Activated CD8-positive, alpha-beta T cell treated with anti-CD3 and anti-CD28 coated beads for 36 hours (primary cell): ENCODE data around the gene ZFAND4. TPM values are rescaled to one million over a fixed set of nuclear protein-coding genes. Genes with fewer than 3 reads are reported as not detected.

Source experiments
- ATAC-seq: fragments of 200-7000 bp; cut with Tn5 transposase; one replicate; pipeline ENCODE4 v1.10.0; 2021; ENCODE audit warnings: mild to moderate bottlenecking, moderate library complexity
- CTCF ChIA-PET: fragments of 350-600 bp; sonication (Branson Sonifier 250); formaldehyde crosslinking; loops from one replicate; lab custom pipeline; 2021; ENCODE audit warnings: antibody characterized with exemption; lab: Charles Lee
- POLR2A ChIA-PET: fragments of 350-600 bp; sonication (Branson Sonifier 250); formaldehyde crosslinking; loops from one replicate; lab custom pipeline; 2021; ENCODE audit warnings: antibody characterized with exemption; lab: Charles Lee
- DNase-seq: peaks from one replicate; pipeline ENCODE4 v3.0.0-alpha.2; 2020
- H3K27ac Mint-ChIP-seq: one replicate; pipeline ENCODE4 v1.8.0; 2021; ENCODE audit warnings: mild to moderate bottlenecking, mixed read lengths
- H3K27me3 Mint-ChIP-seq: one replicate; pipeline ENCODE4 v1.8.0; 2021; ENCODE audit warnings: mixed read lengths
- H3K36me3 Mint-ChIP-seq: one replicate; pipeline ENCODE4 v1.8.0; 2021; ENCODE audit warnings: low read depth, mixed read lengths
- H3K4me1 Mint-ChIP-seq: one replicate; pipeline ENCODE4 v1.8.0; 2021; ENCODE audit warnings: low read depth, mixed read lengths
- H3K4me3 Mint-ChIP-seq: one replicate; pipeline ENCODE4 v1.8.0; 2021; ENCODE audit warnings: mild to moderate bottlenecking, moderate library complexity, mixed read lengths
- H3K9me3 Mint-ChIP-seq: one replicate; pipeline ENCODE4 v1.8.0; 2021; ENCODE audit warnings: mixed read lengths
- CTCF ChIP-seq: fragments of 200-600 bp; IDR thresholded peaks from one replicate; pipeline ENCODE4 v1.8.0; 2022; ENCODE audit warnings: antibody characterized with exemption, mild to moderate bottlenecking
- intact Hi-C: fragments of 100-400 bp; cut with micrococcal nuclease; formaldehyde crosslinking; loops from one replicate; pipeline ENCODE4 v1.10.0; 2022
- total RNA-seq, 2 experiments: library from RNA; stranded (reverse); gene quantifications; one replicate each; pipeline ENCODE4 v1.2.3, GENCODE V29; 2021

ZFAND4 gene
- total RNA-seq, 2 experiments from 2014 or later = 11.5 to 13.5 TPM

- ChIA-PET CTCF (interaction anchor here (1.1 kb wide), 2 partner anchors 13 to 130 kb away, joined by 3 to 4 read pairs; no protein-coding TSS in a partner anchor), POLR2A (interaction anchor here (1.8 kb wide), 1 partner anchor 13 kb away, joined by 6 read pairs; no protein-coding TSS in a partner anchor)
- H3K4me3 Mint-ChIP-seq = peak overlapping the region; percentile 81
- no peak for TF ChIP-seq CTCF
- intact Hi-C loops = no loop called here
- DNase-seq = peak; percentile 92
- H3K9me3 Mint-ChIP-seq = peaks cover 4% of the 10 kb centered on the region
- peaks cover 13% of the 10 kb centered on the region for H3K36me3 Mint-ChIP-seq
- ATAC-seq = peak; percentile 89
- peak overlapping the region; percentile 65 for H3K27ac Mint-ChIP-seq
- H3K4me1 Mint-ChIP-seq = peaks cover 30% of the 10 kb centered on the region
- H3K27me3 Mint-ChIP-seq = peaks cover 5% of the 10 kb centered on the region
These were observed 78.1 kb downstream of the ZFAND4 start for GRCh38 chr10:45594276-45595157.

GRCh38 chr10:45593938-45594275 lies 78.7 kb downstream of the ZFAND4 start:
- Mint-ChIP-seq H3K27me3 (no peaks in the 10 kb centered on the region), H3K27ac (peak overlapping the region; percentile 65), H3K4me1 (peaks cover 30% of the 10 kb centered on the region), H3K4me3 (peak overlapping the region; percentile 81), H3K9me3 (peaks cover 1% of the 10 kb centered on the region), H3K36me3 (peaks cover 16% of the 10 kb centered on the region)
- no peak for ATAC-seq
- TF ChIP-seq CTCF = no peak
- CTCF ChIA-PET = interaction anchor here (1.1 kb wide), 2 partner anchors 13 to 130 kb away, joined by 3 to 4 read pairs; no protein-coding TSS in a partner anchor
- POLR2A ChIA-PET = interaction anchor here (1.8 kb wide), 1 partner anchor 12 kb away, joined by 6 read pairs; no protein-coding TSS in a partner anchor
- intact Hi-C loops = no loop called here
- no peak for DNase-seq

GRCh38 chr10:45592926-45593325 lies 79.6 kb downstream of the ZFAND4 start:
- no peak for TF ChIP-seq CTCF
- ChIA-PET CTCF (interaction anchor here (0.7 to 1.1 kb wide), 4 partner anchors 12 to 129 kb away, joined by 3 to 4 read pairs (median 3); no protein-coding TSS in a partner anchor), POLR2A (no interaction called here)
- peaks cover 1% of the 10 kb centered on the region for H3K9me3 Mint-ChIP-seq
- peaks cover 30% of the 10 kb centered on the region for H3K4me1 Mint-ChIP-seq
- intact Hi-C loops = no loop called here
- ATAC-seq (no peak), DNase-seq (no peak)
- peaks cover 16% of the 10 kb centered on the region for H3K36me3 Mint-ChIP-seq
- H3K27ac Mint-ChIP-seq = no peak overlapping the region
- no peaks in the 10 kb centered on the region for H3K27me3 Mint-ChIP-seq
- H3K4me3 Mint-ChIP-seq = peak overlapping the region; percentile 81

GRCh38 chr10:45592432-45592831 lies 80.1 kb downstream of the ZFAND4 start:
- no peaks in the 10 kb centered on the region for H3K27me3 Mint-ChIP-seq
- peaks cover 30% of the 10 kb centered on the region for H3K4me1 Mint-ChIP-seq
- no peak for TF ChIP-seq CTCF
- H3K36me3 Mint-ChIP-seq = peaks cover 16% of the 10 kb centered on the region
- H3K9me3 Mint-ChIP-seq = peaks cover 1% of the 10 kb centered on the region
- ChIA-PET CTCF (interaction anchor here (0.7 to 1.0 kb wide), 3 partner anchors 12 to 125 kb away, joined by 3 read pairs; no protein-coding TSS in a partner anchor), POLR2A (no interaction called here)
- intact Hi-C loops = no loop called here
- DNase-seq (no peak), ATAC-seq (no peak)
- peak overlapping the region; percentile 13 for H3K27ac Mint-ChIP-seq
- H3K4me3 Mint-ChIP-seq = peak overlapping the region; percentile 66

GRCh38 chr10:45591280-45591679 lies 81.3 kb downstream of the ZFAND4 start:
- CTCF ChIA-PET = no interaction called here
- intact Hi-C loops = no loop called here
- H3K9me3 Mint-ChIP-seq = peaks cover 5% of the 10 kb centered on the region
- no peaks in the 10 kb centered on the region for H3K27me3 Mint-ChIP-seq
- DNase-seq (no peak), ATAC-seq (no peak)
- POLR2A ChIA-PET = no interaction called here
- peaks cover 19% of the 10 kb centered on the region for H3K36me3 Mint-ChIP-seq
- H3K4me3 Mint-ChIP-seq = no peak overlapping the region
- no peak overlapping the region for H3K27ac Mint-ChIP-seq
- TF ChIP-seq CTCF = no peak
- peaks cover 30% of the 10 kb centered on the region for H3K4me1 Mint-ChIP-seq
